ENCODE results near the gene CNOT8.

The CNOT8 gene

GRCh38 chr5:154858297-154858971 is at the start of gene CNOT8:
CNOT8 (plus strand) TSS chr5:154858627; CDS start chr5:154863279, 4,652 bp downstream.
- no peak for TF ChIP-seq CTCF (conservative IDR thresholded peaks at IDR 0.05; ENCODE audit: low read length)
- peak within 1 kb of the TSS; percentile 93 for H3K4me3 ChIP-seq (ENCODE audit: low read length)
- DNase-seq (ENCODE audit: low read depth) = peak; percentile 98

GRCh38 chr5:154811239-154811638 is 47.2 kb upstream of the CNOT8 start:
- DNase-seq (ENCODE audit: low read depth) = no peak
- H3K4me3 ChIP-seq (ENCODE audit: low read length) = no peak overlapping the region
- TF ChIP-seq CTCF (conservative IDR thresholded peaks at IDR 0.05; ENCODE audit: low read length) = no peak

GRCh38 chr5:154811653-154812465 is 46.6 kb upstream of the CNOT8 start:
- TF ChIP-seq CTCF (conservative IDR thresholded peaks at IDR 0.05; ENCODE audit: low read length) = peak; percentile 97
- DNase-seq (ENCODE audit: low read depth) = peak; percentile 71
- H3K4me3 ChIP-seq (ENCODE audit: low read length) = no peak overlapping the region

GRCh38 chr5:154813158-154813557 is 45.3 kb upstream of the CNOT8 start:
- no peak for TF ChIP-seq CTCF (conservative IDR thresholded peaks at IDR 0.05; ENCODE audit: low read length)
- no peak for DNase-seq (ENCODE audit: low read depth)
- no peak overlapping the region for H3K4me3 ChIP-seq (ENCODE audit: low read length)

- H3K4me3 ChIP-seq (ENCODE audit: low read length) = no peak overlapping the region
- DNase-seq (ENCODE audit: low read depth) = no peak
- TF ChIP-seq CTCF (conservative IDR thresholded peaks at IDR 0.05; ENCODE audit: low read length) = no peak
These were observed 44.7 kb upstream of the CNOT8 start for GRCh38 chr5:154813736-154814135.

GRCh38 chr5:154815025-154815424 is 43.4 kb upstream of the CNOT8 start:
- no peak for DNase-seq (ENCODE audit: low read depth)
- no peak for TF ChIP-seq CTCF (conservative IDR thresholded peaks at IDR 0.05; ENCODE audit: low read length)
- no peak overlapping the region for H3K4me3 ChIP-seq (ENCODE audit: low read length)
